DND-41 (cell line): ENCODE measurements around the gene TBCD.

Experiments used
- EZH2 ChIP-seq: IDR thresholded peaks from 3 replicates; pipeline ENCODE4 v1.6.1; 2012; ENCODE audit warnings: borderline replicate concordance, low read depth, mild to moderate bottlenecking, moderate library complexity, low read length, inconsistent platforms; ENCODE audit not compliant: severe bottlenecking
- TF ChIP-seq, protein P1 (sequence below): IDR thresholded peaks from 2 replicates; pipeline ENCODE4 v1.5.1; 2012; ENCODE audit warnings: borderline replicate concordance, low read length, moderate library complexity, mild to moderate bottlenecking; ENCODE audit not compliant: poor library complexity, severe bottlenecking; ENCODE audit errors: extremely low read depth

DNA sequence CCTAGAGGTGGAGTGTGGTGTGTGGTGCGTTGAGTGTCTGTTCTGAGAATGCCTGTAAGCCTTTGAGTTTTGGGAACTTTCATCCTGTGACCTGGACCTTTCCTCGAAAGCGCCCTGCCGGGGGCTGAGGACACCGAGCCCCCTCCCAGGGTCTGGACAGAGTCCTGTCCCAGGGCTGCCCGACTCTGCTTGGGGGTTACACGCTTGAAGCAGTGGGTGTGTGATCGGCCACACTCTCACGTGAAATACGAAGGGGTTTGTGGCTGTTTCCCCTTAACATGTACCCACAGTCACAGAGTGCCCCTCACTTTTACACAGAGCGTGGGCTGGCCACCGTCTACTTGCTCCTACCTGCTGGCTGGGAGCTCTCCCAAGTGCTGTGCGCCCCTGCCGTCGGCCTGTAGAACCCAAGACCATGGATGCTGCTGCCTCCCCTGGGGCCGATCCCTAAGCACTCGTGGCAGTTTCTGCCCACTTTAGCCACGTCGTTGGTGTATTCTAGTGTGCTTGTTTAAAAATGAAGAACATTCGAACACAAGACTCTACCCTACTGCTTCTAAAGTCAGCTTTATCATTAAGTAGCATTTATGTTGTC lies 81.1 kb downstream of the TBCD start:
- TF ChIP-seq, protein P1, sequence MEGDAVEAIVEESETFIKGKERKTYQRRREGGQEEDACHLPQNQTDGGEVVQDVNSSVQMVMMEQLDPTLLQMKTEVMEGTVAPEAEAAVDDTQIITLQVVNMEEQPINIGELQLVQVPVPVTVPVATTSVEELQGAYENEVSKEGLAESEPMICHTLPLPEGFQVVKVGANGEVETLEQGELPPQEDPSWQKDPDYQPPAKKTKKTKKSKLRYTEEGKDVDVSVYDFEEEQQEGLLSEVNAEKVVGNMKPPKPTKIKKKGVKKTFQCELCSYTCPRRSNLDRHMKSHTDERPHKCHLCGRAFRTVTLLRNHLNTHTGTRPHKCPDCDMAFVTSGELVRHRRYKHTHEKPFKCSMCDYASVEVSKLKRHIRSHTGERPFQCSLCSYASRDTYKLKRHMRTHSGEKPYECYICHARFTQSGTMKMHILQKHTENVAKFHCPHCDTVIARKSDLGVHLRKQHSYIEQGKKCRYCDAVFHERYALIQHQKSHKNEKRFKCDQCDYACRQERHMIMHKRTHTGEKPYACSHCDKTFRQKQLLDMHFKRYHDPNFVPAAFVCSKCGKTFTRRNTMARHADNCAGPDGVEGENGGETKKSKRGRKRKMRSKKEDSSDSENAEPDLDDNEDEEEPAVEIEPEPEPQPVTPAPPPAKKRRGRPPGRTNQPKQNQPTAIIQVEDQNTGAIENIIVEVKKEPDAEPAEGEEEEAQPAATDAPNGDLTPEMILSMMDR: no peak
- no peak for TF ChIP-seq EZH2
